ENCODE data around the gene DHX29.

Gene DHX29, protein sequence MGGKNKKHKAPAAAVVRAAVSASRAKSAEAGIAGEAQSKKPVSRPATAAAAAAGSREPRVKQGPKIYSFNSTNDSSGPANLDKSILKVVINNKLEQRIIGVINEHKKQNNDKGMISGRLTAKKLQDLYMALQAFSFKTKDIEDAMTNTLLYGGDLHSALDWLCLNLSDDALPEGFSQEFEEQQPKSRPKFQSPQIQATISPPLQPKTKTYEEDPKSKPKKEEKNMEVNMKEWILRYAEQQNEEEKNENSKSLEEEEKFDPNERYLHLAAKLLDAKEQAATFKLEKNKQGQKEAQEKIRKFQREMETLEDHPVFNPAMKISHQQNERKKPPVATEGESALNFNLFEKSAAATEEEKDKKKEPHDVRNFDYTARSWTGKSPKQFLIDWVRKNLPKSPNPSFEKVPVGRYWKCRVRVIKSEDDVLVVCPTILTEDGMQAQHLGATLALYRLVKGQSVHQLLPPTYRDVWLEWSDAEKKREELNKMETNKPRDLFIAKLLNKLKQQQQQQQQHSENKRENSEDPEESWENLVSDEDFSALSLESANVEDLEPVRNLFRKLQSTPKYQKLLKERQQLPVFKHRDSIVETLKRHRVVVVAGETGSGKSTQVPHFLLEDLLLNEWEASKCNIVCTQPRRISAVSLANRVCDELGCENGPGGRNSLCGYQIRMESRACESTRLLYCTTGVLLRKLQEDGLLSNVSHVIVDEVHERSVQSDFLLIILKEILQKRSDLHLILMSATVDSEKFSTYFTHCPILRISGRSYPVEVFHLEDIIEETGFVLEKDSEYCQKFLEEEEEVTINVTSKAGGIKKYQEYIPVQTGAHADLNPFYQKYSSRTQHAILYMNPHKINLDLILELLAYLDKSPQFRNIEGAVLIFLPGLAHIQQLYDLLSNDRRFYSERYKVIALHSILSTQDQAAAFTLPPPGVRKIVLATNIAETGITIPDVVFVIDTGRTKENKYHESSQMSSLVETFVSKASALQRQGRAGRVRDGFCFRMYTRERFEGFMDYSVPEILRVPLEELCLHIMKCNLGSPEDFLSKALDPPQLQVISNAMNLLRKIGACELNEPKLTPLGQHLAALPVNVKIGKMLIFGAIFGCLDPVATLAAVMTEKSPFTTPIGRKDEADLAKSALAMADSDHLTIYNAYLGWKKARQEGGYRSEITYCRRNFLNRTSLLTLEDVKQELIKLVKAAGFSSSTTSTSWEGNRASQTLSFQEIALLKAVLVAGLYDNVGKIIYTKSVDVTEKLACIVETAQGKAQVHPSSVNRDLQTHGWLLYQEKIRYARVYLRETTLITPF (N-terminal part only)

DNA sequence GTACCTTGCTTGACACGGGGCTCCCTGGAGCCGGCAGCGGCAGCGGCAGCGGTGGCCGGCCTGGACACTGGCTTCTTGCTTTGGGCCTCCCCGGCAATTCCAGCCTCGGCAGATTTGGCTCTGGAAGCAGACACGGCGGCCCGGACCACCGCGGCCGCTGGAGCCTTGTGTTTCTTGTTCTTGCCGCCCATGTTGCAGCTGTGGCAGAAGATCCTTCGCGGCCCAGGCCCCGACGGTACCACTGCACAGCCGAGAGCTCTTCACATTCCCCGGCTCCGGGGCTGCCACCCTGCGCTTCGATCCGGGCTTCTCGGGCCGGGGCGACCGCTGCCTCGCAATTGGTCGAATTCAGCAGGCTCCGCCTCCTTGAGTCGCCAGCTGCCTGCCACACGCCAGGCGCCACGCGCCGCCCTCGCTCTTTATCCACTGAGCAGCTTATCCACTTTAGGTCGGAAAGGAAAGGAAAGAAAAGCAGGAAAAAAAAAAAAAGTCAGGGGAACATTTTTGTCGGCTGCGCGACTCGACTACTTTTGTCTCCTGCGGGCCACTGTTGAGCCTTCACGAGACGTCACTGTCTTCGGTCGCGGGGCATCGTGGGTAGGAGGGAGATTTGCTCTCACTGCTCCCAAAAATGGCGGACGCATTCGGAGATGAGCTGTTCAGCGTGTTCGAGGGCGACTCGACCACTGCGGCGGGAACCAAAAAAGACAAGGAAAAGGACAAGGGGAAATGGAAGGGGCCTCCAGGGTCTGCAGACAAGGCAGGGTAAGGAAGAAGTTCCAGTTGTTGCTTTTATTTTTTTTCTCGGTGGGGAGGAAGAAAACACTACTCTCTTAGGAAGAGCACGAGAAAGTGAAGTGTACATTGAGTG lies at the start of gene DHX29, which contains the start of gene MTREX:
DHX29 (minus strand) TSS at position 312 of the 871 bp plus-strand sequence; CDS start at position 191, 121 bp downstream.
MTREX (plus strand) TSS at position 607 of the 871 bp plus-strand sequence; CDS start at position 632, 25 bp downstream.
- no peak for TF ChIP-seq GATA3 (IDR thresholded peaks at IDR 0.05; ENCODE audit: low read depth, low read length)
- TF ChIP-seq GATA2 (IDR thresholded peaks at IDR 0.05; ENCODE audit: low read depth, low read length): no peak

DNA sequence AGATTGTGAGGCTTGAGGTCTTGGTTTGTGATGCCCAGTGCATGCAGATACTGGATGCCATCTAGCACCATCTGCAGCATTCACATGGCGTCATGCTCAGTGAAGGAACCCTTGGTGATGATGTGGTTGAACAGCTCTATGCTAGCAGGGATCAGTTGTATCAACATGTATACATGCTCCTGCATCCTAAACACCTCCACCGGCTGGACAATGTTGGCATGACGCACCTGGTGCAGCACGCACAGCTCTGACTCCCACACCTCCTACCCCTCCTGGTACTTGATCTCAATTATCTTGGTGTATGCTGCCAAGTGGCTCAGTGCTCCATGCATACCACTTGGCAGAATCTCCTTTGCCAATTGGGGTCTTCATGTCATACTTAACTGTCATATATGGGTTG lies 49.4 kb upstream of the DHX29 start:
- TF ChIP-seq GATA3 (IDR thresholded peaks at IDR 0.05; ENCODE audit: low read depth, low read length) (no peak), GATA2 (IDR thresholded peaks at IDR 0.05; ENCODE audit: low read depth, low read length) (no peak)

DNA sequence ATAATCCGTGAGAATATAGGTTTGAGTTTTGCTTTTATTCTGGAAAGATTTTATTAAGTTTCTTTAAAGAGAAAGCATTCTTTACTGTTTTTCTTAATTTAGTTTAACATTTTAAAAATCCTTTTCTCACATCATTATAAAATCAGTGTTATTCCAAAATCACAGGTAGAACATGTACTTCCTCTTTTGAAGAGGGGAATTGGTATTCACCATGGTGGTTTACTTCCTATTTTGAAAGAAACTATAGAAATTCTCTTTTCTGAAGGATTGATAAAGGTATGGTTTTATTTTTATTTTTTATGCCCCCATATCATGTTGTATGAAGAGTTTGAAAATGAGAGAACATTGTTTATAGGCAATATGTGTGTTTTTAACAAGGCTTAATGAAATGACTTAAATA lies 43.3 kb upstream of the DHX29 start:
- TF ChIP-seq GATA2 (IDR thresholded peaks at IDR 0.05; ENCODE audit: low read depth, low read length) (no peak), GATA3 (IDR thresholded peaks at IDR 0.05; ENCODE audit: low read depth, low read length) (no peak)

DNA sequence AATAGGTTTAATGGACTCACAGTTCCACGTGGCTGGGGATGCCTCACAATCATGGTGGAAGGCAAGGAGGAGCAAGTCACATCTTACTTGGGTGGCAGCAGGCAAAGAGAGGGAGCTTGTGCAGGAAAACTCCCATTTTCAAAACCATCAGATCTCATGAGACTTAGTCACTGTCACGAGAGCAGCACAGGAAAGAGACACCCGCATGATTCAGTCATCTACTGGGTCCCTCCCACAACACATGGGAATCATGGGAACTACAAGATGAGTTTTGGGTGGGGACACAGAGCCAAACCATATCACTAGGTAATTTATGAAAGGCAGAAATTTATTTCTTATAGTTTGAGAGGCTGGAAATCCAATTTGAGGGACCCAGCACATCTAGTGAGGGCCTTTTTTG lies 40.3 kb upstream of the DHX29 start:
- TF ChIP-seq GATA2 (IDR thresholded peaks at IDR 0.05; ENCODE audit: low read depth, low read length): no peak
- TF ChIP-seq GATA3 (IDR thresholded peaks at IDR 0.05; ENCODE audit: low read depth, low read length): no peak

DNA sequence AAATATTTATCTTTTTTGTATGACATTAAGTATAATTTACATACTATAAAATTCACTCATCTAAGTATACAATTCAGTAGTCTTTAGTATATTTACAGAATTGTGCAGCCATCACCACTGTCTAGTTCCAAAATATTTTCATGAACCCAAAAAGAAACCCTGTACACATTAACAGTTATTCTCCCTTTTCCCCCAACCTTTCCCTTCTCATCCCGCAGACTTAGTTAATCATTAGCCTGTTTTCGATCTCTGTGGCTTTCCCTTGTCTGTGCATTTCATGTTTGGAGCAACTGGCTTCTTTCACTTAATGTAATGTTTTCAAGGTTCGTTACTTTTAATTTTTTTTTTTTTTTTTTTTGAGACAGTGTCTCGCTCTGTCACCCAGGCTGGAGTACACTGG lies 37.8 kb upstream of the DHX29 start:
- TF ChIP-seq GATA3 (IDR thresholded peaks at IDR 0.05; ENCODE audit: low read depth, low read length) (no peak), GATA2 (IDR thresholded peaks at IDR 0.05; ENCODE audit: low read depth, low read length) (no peak)

DNA sequence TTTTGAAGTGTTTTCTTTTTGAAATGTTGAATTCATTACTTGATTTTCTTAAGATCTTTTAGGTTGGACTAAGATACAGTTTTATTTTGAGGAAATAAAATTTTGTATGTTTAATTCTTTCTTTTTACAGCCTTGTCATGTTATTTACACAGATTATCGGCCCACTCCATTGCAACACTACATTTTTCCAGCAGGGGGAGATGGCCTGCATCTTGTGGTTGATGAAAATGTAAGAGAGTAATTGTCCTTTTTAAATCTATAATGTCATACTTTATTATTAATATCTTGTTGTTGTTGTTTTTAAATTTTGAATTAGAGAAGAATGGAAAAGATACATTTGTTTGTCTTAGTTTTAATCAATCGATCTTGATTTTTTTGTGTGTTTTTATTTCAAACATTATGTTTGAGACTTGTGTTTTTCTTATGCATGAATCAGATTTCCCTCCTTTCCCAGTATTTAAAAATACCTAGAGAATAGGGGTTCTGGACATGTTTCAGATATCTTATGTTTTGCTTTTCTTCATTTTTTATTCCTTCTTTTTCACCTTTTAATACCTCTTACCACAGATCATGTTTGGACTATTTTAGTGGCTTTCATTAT lies 37.0 kb upstream of the DHX29 start:
- no peak for TF ChIP-seq GATA2 (IDR thresholded peaks at IDR 0.05; ENCODE audit: low read depth, low read length)
- no peak for TF ChIP-seq GATA3 (IDR thresholded peaks at IDR 0.05; ENCODE audit: low read depth, low read length)

DNA sequence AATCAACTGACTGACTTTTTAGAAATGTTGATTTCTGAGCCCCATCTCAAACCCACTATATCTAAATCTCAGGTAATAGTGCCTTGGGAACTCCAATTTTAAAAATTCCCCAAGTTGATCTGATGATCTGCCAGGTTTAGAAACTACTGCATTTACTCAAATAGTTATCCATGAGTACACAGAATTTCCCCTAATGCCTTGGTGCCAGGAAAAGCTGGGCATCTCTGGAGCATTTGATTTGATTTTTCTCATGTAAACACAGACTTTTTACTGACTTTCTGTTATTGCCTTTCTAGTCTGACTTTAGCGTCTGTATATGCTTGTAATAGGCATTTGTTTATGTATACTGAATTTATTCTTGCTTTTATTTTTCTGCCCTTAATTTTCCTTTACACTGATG lies 36.1 kb upstream of the DHX29 start:
- TF ChIP-seq GATA2 (IDR thresholded peaks at IDR 0.05; ENCODE audit: low read depth, low read length) (no peak), GATA3 (IDR thresholded peaks at IDR 0.05; ENCODE audit: low read depth, low read length) (no peak)

DNA sequence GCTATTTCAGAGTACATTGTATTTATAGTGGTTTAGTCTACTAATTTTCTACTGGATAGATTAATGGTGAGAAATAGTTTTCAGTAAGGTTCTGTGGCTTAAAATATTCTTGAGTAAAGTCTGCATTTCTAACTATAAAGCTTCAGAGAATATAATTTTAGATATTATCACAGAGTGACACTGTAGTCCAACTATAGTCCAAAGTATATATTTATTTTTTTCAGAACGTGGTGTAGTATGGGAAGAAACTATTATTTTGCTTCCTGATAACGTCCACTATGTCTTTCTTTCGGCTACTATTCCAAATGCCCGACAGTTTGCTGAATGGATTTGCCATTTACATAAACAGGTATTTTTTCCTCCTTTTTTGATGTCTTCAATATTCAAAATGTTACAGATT lies 35.6 kb upstream of the DHX29 start:
- TF ChIP-seq GATA3 (IDR thresholded peaks at IDR 0.05; ENCODE audit: low read depth, low read length) (no peak), GATA2 (IDR thresholded peaks at IDR 0.05; ENCODE audit: low read depth, low read length) (no peak)

DNA sequence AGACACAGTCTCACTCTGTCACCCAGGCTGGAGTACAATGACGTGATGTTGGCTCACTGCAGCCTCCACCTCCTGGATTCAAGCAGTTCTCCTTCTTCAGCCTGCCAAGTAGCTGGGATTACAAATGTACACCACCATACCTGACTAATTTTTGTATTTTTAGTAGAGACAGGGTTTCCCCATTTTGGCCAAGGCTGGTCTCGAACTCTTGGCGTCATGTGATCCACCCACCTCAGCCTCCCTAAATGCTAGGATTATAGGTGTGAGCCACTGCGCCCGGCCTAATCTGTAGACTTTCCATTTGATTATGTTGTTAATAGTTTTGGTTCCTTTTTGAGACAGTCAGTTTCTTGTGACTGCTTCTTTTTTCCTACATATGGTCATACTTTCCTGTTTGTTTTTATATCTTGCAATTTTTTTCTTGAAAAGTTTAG lies 31.3 kb upstream of the DHX29 start:
- TF ChIP-seq GATA3 (IDR thresholded peaks at IDR 0.05; ENCODE audit: low read depth, low read length): no peak
- TF ChIP-seq GATA2 (IDR thresholded peaks at IDR 0.05; ENCODE audit: low read depth, low read length): no peak

DNA sequence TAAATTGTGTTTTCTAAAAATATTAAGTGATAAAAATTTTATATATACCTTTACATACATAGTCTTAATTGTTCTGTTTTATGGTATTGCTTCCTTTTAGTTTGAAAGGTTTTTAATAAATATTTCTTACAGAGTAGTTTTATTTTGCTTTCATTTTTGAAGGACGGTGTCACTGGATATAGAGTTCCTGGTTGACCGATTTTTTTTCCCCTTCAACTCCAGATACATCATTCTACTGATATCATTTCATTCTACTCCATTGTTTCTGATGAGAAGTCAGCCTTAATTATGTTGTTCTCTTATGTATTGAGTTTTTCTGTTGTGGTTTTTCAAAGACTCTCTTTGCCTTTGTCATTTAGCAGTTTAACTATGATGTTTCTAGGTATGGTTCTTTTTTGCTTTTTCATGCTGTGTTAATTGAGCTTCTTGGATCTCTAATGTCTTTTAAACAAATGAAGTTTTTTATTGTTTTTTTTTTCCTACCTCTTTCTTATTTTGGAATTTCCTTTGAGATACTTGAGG lies 30.7 kb upstream of the DHX29 start:
- TF ChIP-seq GATA3 (IDR thresholded peaks at IDR 0.05; ENCODE audit: low read depth, low read length) (no peak), GATA2 (IDR thresholded peaks at IDR 0.05; ENCODE audit: low read depth, low read length) (no peak)

DNA sequence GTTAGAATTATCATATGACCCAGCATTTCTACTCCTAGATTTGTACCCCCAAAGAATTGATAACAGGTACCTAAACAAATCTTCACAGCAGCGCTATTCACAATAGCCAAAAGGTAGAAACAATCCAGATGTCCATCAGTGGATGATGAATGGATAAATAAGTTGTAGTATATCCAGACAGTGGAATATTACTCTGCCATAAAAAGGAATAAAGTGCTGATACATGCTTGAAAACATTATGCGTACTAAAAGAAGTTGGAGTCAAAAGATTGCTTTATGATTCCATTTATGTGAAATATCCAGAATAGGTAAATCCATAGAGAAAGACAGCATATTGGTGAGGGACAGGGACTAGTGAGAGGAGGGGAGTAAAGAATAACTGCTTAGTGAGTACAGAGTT lies 26.3 kb upstream of the DHX29 start:
- TF ChIP-seq GATA3 (IDR thresholded peaks at IDR 0.05; ENCODE audit: low read depth, low read length) (no peak), GATA2 (IDR thresholded peaks at IDR 0.05; ENCODE audit: low read depth, low read length) (no peak)

DNA sequence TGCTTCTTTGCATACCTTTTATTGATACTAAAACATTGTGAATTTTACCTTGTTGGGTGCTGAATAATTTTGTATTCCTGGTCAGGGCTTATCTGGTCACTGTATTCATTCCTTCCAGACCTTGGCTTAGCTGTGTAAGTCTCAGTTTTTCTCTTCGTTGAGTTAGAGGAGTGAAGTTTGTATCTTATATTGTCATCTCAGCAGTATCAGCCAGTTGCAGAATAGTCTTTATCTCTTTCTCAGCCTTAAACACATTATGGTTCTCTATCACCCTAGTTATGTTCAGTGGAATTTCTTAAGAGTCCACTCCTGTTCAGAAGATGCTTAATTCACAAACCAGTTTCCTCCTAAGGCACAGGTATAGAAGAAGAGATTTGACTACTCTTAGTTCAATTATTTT lies 25.5 kb upstream of the DHX29 start:
- no peak for TF ChIP-seq GATA3 (IDR thresholded peaks at IDR 0.05; ENCODE audit: low read depth, low read length)
- no peak for TF ChIP-seq GATA2 (IDR thresholded peaks at IDR 0.05; ENCODE audit: low read depth, low read length)

All from SH-SY5Y (cell line).